ENCODE measurements around the gene CUL2.

DNA sequence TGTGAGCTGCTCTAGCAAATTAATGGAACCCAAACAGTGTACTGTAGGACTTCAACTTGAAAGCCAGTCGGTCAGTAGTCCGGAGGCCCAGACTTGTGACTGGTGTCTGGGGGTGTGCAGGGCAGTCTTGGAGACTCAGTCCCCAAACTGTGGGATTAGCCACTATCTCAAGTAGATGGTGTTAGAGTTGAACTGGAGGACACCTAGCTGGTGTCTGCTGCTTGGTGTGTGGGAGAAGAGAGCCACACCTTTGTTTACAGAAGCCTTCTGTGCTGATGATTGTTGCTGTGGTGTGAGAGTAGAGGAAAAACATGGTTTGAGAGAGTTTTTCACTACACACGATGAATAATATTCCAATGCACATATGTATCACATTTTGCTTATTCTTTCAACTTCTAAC lies 47.4 kb downstream of the CUL2 start:
- TF ChIP-seq POLR2A (IDR thresholded peaks at IDR 0.05) (no peak), EP300 (IDR thresholded peaks at IDR 0.05) (no peak)
- TF ChIP-seq, protein P1, sequence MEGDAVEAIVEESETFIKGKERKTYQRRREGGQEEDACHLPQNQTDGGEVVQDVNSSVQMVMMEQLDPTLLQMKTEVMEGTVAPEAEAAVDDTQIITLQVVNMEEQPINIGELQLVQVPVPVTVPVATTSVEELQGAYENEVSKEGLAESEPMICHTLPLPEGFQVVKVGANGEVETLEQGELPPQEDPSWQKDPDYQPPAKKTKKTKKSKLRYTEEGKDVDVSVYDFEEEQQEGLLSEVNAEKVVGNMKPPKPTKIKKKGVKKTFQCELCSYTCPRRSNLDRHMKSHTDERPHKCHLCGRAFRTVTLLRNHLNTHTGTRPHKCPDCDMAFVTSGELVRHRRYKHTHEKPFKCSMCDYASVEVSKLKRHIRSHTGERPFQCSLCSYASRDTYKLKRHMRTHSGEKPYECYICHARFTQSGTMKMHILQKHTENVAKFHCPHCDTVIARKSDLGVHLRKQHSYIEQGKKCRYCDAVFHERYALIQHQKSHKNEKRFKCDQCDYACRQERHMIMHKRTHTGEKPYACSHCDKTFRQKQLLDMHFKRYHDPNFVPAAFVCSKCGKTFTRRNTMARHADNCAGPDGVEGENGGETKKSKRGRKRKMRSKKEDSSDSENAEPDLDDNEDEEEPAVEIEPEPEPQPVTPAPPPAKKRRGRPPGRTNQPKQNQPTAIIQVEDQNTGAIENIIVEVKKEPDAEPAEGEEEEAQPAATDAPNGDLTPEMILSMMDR (IDR thresholded peaks at IDR 0.05) = no peak
